Endothelial cell of umbilical vein (primary cell): ENCODE results near the gene SOX5. TPM values are rescaled to one million over a fixed set of nuclear protein-coding genes. Genes with fewer than 3 reads are reported as not detected.

Experiments used
- BruUV-seq: library from RNA; stranded (reverse); fragments of 400-500 nt; replicated peaks from 2 replicates; lab custom pipeline; 2021; lab: Mats Ljungman, UMichigan
- CTCF ChIA-PET: fragments of 300-600, 350-600 bp; sonication (Branson Sonifier 250); formaldehyde crosslinking; loops from one replicate; lab custom pipeline; 2021; ENCODE audit warnings: antibody characterized with exemption, inconsistent platforms; lab: Charles Lee
- POLR2A ChIA-PET: fragments of 300-600, 350-600 bp; sonication (Branson Sonifier 250); formaldehyde crosslinking; loops from one replicate; lab custom pipeline; 2021; ENCODE audit warnings: antibody characterized with exemption, inconsistent platforms; lab: Charles Lee
- DNase-seq: peaks from one replicate; pipeline ENCODE4 v3.0.0-alpha.2; 2011; ENCODE audit warnings: low read depth, low spot score
- FAIRE-seq: peaks from 2 replicates; lab custom pipeline; 2011; peaks lifted over from hg19 to GRCh38; lab: Jason Lieb, UNC
- H2AFZ ChIP-seq: 2 replicates; pipeline ENCODE4 v1.6.0; 2012; ENCODE audit warnings: low read depth, low read length, control low read depth, inconsistent platforms
- H3K27ac ChIP-seq: 2 replicates; pipeline ENCODE4 v1.5.1; 2011; ENCODE audit warnings: low read depth, mild to moderate bottlenecking, control low read depth, low read length, moderate library complexity; ENCODE audit not compliant: insufficient read depth
- H3K27me3 ChIP-seq, 2 experiments: 2 replicates each; pipeline versions ENCODE4 v1.6.0 to v1.6.1; 2011; ENCODE audit warnings: low read length in 2 of 2, mixed read lengths in 1 of 2; ENCODE audit not compliant: control insufficient read depth in 2 of 2, insufficient read depth in 2 of 2
- H3K36me3 ChIP-seq, 2 experiments: 2 replicates in 1 of 2; 3 replicates in 1 of 2; pipeline ENCODE4 v1.5.1; 2011; ENCODE audit warnings: low read length in 2 of 2, mild to moderate bottlenecking in 1 of 2, moderate library complexity in 1 of 2; ENCODE audit not compliant: control insufficient read depth in 2 of 2, insufficient read depth in 2 of 2; ENCODE audit errors: extremely low read depth in 1 of 2
- H3K4me1 ChIP-seq: 3 replicates; pipeline ENCODE4 v1.5.1; 2011; ENCODE audit warnings: mild to moderate bottlenecking, low read length; ENCODE audit not compliant: control insufficient read depth, insufficient read depth; ENCODE audit errors: extremely low read depth
- H3K4me2 ChIP-seq: 2 replicates; pipeline ENCODE4 v1.6.1; 2011; ENCODE audit warnings: low read length, control low read depth, mixed read lengths; ENCODE audit not compliant: insufficient read depth
- H3K4me3 ChIP-seq, 3 experiments: fragments of 200-600 bp in 1 of 3; sonication (generic), shearing (Covaris generic) in 1 of 3; replicated peaks in 1 of 3; 2 replicates each; pipeline ENCODE4 v1.5.1; 2011 to 2016; ENCODE audit warnings: control low read depth in 3 of 3, low read length in 3 of 3, mild to moderate bottlenecking in 2 of 3, inconsistent platforms in 1 of 3, low read depth in 1 of 3, moderate library complexity in 1 of 3; ENCODE audit not compliant: insufficient read depth in 1 of 3
- H3K79me2 ChIP-seq: 2 replicates; pipeline ENCODE4 v1.6.0; 2012; ENCODE audit warnings: low read length, inconsistent platforms; ENCODE audit not compliant: control insufficient read depth, insufficient read depth
- H3K9ac ChIP-seq: replicated peaks from 2 replicates; pipeline ENCODE3; 2011; ENCODE audit warnings: low read length, control low read depth; ENCODE audit not compliant: insufficient read depth; ENCODE audit errors: extremely low read depth
- H3K9me1 ChIP-seq: replicated peaks from 3 replicates; pipeline ENCODE4 v1.6.0; 2011; ENCODE audit warnings: mild to moderate bottlenecking, low read length; ENCODE audit not compliant: control insufficient read depth, insufficient read depth; ENCODE audit errors: extremely low read depth
- H3K9me3 ChIP-seq: replicated peaks from 2 replicates; pipeline ENCODE4 v1.5.1; 2012; ENCODE audit warnings: low read length, inconsistent platforms; ENCODE audit not compliant: control insufficient read depth, insufficient read depth
- H4K20me1 ChIP-seq: replicated peaks from 2 replicates; pipeline ENCODE3; 2011; ENCODE audit warnings: mild to moderate bottlenecking, low read length; ENCODE audit not compliant: control insufficient read depth, insufficient read depth; ENCODE audit errors: extremely low read depth
- CTCF ChIP-seq, 2 donors: IDR thresholded peaks; 1 replicate in 1 of 2; 2 replicates in 1 of 2; pipeline ENCODE4 v1.5.1; 2011; ENCODE audit warnings: low read length in 2 of 2, mild to moderate bottlenecking in 2 of 2, moderate library complexity in 2 of 2, control low read depth in 1 of 2, inconsistent platforms in 1 of 2, low read depth in 1 of 2; ENCODE audit not compliant: insufficient read depth in 1 of 2; ENCODE audit errors: extremely low read depth in 1 of 2
- EZH2 ChIP-seq: IDR thresholded peaks from 2 replicates; pipeline ENCODE4 v1.6.1; 2012; ENCODE audit warnings: borderline replicate concordance, low read depth, mild to moderate bottlenecking, moderate library complexity, low read length, inconsistent platforms; ENCODE audit not compliant: severe bottlenecking
- FOS ChIP-seq: IDR thresholded peaks from 2 replicates; pipeline ENCODE4 v1.6.1; 2011; ENCODE audit warnings: mild to moderate bottlenecking, low read length, moderate library complexity, borderline replicate concordance; ENCODE audit not compliant: insufficient read depth
- GATA2 ChIP-seq: IDR thresholded peaks from 2 replicates; pipeline ENCODE4 v1.7.0; 2011; ENCODE audit warnings: low read depth, mild to moderate bottlenecking, moderate library complexity, mixed read lengths, low read length; ENCODE audit not compliant: insufficient read length, insufficient read depth
- JUN ChIP-seq: IDR thresholded peaks from 2 replicates; pipeline ENCODE4 v1.6.1; 2011; ENCODE audit warnings: borderline replicate concordance, low read depth; ENCODE audit not compliant: insufficient read length, insufficient read depth
- MAX ChIP-seq: IDR thresholded peaks from 2 replicates; pipeline ENCODE4 v1.6.1; 2011; ENCODE audit not compliant: insufficient read depth, insufficient read length
- MYC ChIP-seq: IDR thresholded peaks from one replicate; pipeline ENCODE4 v1.6.1; 2011; ENCODE audit warnings: mild to moderate bottlenecking, low read depth, low read length
- POLR2A ChIP-seq: IDR thresholded peaks from 2 replicates; pipeline ENCODE4 v1.6.1; 2012; ENCODE audit warnings: low read depth, mild to moderate bottlenecking, control low read depth, low read length
- POLR2AphosphoS5 ChIP-seq: IDR thresholded peaks from 2 replicates; pipeline ENCODE4 v1.6.1; 2012; ENCODE audit warnings: low read depth, mild to moderate bottlenecking, control low read depth, low read length, moderate library complexity; ENCODE audit not compliant: insufficient read depth
- dilution Hi-C: fragments of 300-500 bp; cut with MboI; formaldehyde crosslinking; loops from one replicate; pipeline ENCODE4 v1.15.0; 2019; ENCODE audit warnings: low sequenced_read_pairs; ENCODE audit not compliant: extremely low pct_ligation_motif_present
- intact Hi-C: fragments of 100-400 bp; cut with micrococcal nuclease; formaldehyde crosslinking; loops from one replicate; pipeline ENCODE4 v1.10.0; 2022
- polyA plus RNA-seq, 4 experiments: library from polyadenylated mRNA; depleted of rRNA in 3 of 4; stranded (reverse) in 3 of 4; unstranded in 1 of 4; fragments of >200 nt; gene quantifications; 2 replicates each; pipeline versions ENCODE4 v1.2.1 to v1.2.3, GENCODE V29; 2011 to 2012; ENCODE audit warnings: missing spikeins in 1 of 4
- total RNA-seq: library from RNA; stranded (reverse); gene quantifications from 2 replicates; pipeline ENCODE4 v1.2.3, GENCODE V29; 2021

SOX5 gene
- total and polyA plus RNA-seq, 2 donors (not counting 3 experiments of a cell fraction or from before 2014, with no cell fraction given) = 0.63 to 3.5 TPM

- Histone ChIP-seq H3K4me1 (no peaks in the 10 kb centered on the region), H3K27me3 (no peaks in the 10 kb centered on the region), H3K9me1 (no peaks in the 10 kb centered on the region), H3K4me3 (no peak overlapping the region), H3K27ac (no peak overlapping the region), H4K20me1 (no peaks in the 10 kb centered on the region), H3K9ac (no peak overlapping the region), H3K9me3 (no peaks in the 10 kb centered on the region), H3K36me3 (no peaks in the 10 kb centered on the region), H3K79me2 (no peaks in the 10 kb centered on the region), H3K4me2 (no peak overlapping the region), H2AFZ (no peak overlapping the region)
- no TSS peak for BruUV-seq
- ChIA-PET POLR2A (no interaction called here), CTCF (no interaction called here)
- dilution Hi-C loops (no loop called here), intact Hi-C loops (no loop called here)
- no peak for TF ChIP-seq GATA2
- no peak for TF ChIP-seq MYC
- no peak for TF ChIP-seq EZH2
- FAIRE-seq (no peak), DNase-seq (no peak)
Measured at GRCh38 chr12:23681237-23681636, 268.2 kb downstream of the SOX5 start.

- no peaks in the 10 kb centered on the region for H3K4me1 ChIP-seq
- H3K79me2 ChIP-seq = no peaks in the 10 kb centered on the region
- no peak overlapping the region for H3K27ac ChIP-seq
- H3K27me3 ChIP-seq = no peaks in the 10 kb centered on the region
- DNase-seq (no peak), FAIRE-seq (no peak)
- no peaks in the 10 kb centered on the region for H4K20me1 ChIP-seq
- no peak overlapping the region for H3K4me3 ChIP-seq
- H3K9me1 ChIP-seq = no peaks in the 10 kb centered on the region
- no peaks in the 10 kb centered on the region for H3K36me3 ChIP-seq
- dilution Hi-C loops = no loop called here
- H2AFZ ChIP-seq = no peak overlapping the region
- H3K9me3 ChIP-seq = no peaks in the 10 kb centered on the region
- TF ChIP-seq EZH2 = no peak
- TF ChIP-seq CTCF (IDR thresholded peaks at IDR 0.05; ENCODE audit: extremely low read depth in 1 of 2, insufficient read depth in 1 of 2, low read depth in 1 of 2, low read length in 2 of 2) = no peak
- no peak for TF ChIP-seq MYC
- TF ChIP-seq GATA2 = no peak
- no peak for TF ChIP-seq POLR2A
- no peak for TF ChIP-seq MAX
- TF ChIP-seq JUN = no peak
- no peak for TF ChIP-seq POLR2AphosphoS5
- no peak for TF ChIP-seq FOS
- no peak overlapping the region for H3K9ac ChIP-seq
- no peak overlapping the region for H3K4me2 ChIP-seq
- POLR2A ChIA-PET = no interaction called here
- intact Hi-C loops = no loop called here
- BruUV-seq = no TSS peak
- CTCF ChIA-PET = no interaction called here
Measured at GRCh38 chr12:23674064-23674463, 275.4 kb downstream of the SOX5 start.
